ENCODE measurements around the gene PCBP3.

DNA sequence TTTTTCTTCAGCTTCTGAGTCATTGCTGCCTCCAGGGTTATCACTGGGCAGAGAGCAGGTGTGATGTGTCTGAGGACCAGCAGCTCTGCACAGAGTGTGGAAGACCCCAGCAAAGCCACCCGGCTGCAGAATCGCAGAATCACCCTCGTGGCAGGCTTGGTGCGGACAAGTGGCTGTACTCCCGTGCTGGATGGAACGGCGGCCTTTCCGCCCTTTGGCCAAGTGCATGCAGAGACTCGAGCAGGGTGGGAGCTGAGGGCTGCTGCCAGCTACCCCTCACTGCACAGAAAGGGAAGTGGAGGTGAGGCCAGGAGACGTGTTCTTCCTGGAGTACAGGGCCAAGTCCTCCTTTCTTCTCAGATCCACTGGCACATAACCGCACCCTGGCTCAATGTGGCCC lies 162.5 kb downstream of the PCBP3 start:
- TF ChIP-seq GATA2 (IDR thresholded peaks at IDR 0.05; ENCODE audit: low read depth, low read length) (no peak), GATA3 (IDR thresholded peaks at IDR 0.05; ENCODE audit: low read depth, low read length) (no peak)
